ENCODE data around the gene HPD.

The HPD gene

GRCh38 chr12:121800694-121801594 is 57.7 kb downstream of the HPD start:
- no peak for ATAC-seq
- TF ChIP-seq, protein P1, sequence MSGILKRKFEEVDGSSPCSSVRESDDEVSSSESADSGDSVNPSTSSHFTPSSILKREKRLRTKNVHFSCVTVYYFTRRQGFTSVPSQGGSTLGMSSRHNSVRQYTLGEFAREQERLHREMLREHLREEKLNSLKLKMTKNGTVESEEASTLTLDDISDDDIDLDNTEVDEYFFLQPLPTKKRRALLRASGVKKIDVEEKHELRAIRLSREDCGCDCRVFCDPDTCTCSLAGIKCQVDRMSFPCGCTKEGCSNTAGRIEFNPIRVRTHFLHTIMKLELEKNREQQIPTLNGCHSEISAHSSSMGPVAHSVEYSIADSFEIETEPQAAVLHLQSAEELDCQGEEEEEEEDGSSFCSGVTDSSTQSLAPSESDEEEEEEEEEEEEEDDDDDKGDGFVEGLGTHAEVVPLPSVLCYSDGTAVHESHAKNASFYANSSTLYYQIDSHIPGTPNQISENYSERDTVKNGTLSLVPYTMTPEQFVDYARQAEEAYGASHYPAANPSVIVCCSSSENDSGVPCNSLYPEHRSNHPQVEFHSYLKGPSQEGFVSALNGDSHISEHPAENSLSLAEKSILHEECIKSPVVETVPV (CRISPR knock-in tag; IDR thresholded peaks at IDR 0.05) = no peak
- TF ChIP-seq, protein P2, sequence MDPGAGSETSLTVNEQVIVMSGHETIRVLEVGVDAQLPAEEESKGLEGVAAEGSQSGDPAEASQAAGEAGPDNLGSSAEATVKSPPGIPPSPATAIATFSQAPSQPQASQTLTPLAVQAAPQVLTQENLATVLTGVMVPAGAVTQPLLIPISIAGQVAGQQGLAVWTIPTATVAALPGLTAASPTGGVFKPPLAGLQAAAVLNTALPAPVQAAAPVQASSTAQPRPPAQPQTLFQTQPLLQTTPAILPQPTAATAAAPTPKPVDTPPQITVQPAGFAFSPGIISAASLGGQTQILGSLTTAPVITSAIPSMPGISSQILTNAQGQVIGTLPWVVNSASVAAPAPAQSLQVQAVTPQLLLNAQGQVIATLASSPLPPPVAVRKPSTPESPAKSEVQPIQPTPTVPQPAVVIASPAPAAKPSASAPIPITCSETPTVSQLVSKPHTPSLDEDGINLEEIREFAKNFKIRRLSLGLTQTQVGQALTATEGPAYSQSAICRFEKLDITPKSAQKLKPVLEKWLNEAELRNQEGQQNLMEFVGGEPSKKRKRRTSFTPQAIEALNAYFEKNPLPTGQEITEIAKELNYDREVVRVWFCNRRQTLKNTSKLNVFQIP (CRISPR knock-in tag; IDR thresholded peaks at IDR 0.05; ENCODE audit: borderline replicate concordance, low read depth) = no peak; the same call in 1 of the 2 replicates
- no peak for TF ChIP-seq ZNF565 (CRISPR knock-in tag; conservative IDR thresholded peaks at IDR 0.05; ENCODE audit: low read depth)
- TF ChIP-seq CSDC2 (CRISPR knock-in tag; IDR thresholded peaks at IDR 0.05) = 0 out of 2 replicates have a peak, but pooled peaks have one; percentile 13
- TF ChIP-seq TSHZ2 (CRISPR knock-in tag; IDR thresholded peaks at IDR 0.05) = no peak
- TF ChIP-seq, protein P3, sequence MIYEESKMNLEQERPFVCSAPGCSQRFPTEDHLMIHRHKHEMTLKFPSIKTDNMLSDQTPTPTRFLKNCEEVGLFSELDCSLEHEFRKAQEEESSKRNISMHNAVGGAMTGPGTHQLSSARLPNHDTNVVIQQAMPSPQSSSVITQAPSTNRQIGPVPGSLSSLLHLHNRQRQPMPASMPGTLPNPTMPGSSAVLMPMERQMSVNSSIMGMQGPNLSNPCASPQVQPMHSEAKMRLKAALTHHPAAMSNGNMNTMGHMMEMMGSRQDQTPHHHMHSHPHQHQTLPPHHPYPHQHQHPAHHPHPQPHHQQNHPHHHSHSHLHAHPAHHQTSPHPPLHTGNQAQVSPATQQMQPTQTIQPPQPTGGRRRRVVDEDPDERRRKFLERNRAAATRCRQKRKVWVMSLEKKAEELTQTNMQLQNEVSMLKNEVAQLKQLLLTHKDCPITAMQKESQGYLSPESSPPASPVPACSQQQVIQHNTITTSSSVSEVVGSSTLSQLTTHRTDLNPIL (CRISPR knock-in tag; IDR thresholded peaks at IDR 0.05; ENCODE audit: low read depth) = no peak
- TF ChIP-seq ZFP3 (CRISPR knock-in tag; IDR thresholded peaks at IDR 0.05) = 0 out of 2 replicates have a peak, but pooled peaks have one; percentile 45
- TF ChIP-seq TOX (CRISPR knock-in tag; IDR thresholded peaks at IDR 0.05; ENCODE audit: borderline replicate concordance) = no peak
- TF ChIP-seq ZC3H10 (CRISPR knock-in tag; IDR thresholded peaks at IDR 0.05) = no peak
- TF ChIP-seq SNAI2 (CRISPR knock-in tag; IDR thresholded peaks at IDR 0.05) = no peak
- no peak for TF ChIP-seq ISL1 (CRISPR knock-in tag; IDR thresholded peaks at IDR 0.05)
- no peak; the same call in 1 of the 2 replicates for TF ChIP-seq PATZ1 (CRISPR knock-in tag; IDR thresholded peaks at IDR 0.05; ENCODE audit: borderline replicate concordance)
- TF ChIP-seq OSR1 (CRISPR knock-in tag; IDR thresholded peaks at IDR 0.05) = no peak
- TF ChIP-seq BACH2 (CRISPR knock-in tag; IDR thresholded peaks at IDR 0.05; ENCODE audit: borderline replicate concordance) = no peak
- TF ChIP-seq ESRRG (CRISPR knock-in tag; IDR thresholded peaks at IDR 0.05) = no peak
- no peak for TF ChIP-seq RARB (CRISPR knock-in tag; IDR thresholded peaks at IDR 0.05)
- no peak for TF ChIP-seq ZFP30 (CRISPR knock-in tag; IDR thresholded peaks at IDR 0.05)

GRCh38 chr12:121799842-121800693 is 58.6 kb downstream of the HPD start:
- TF ChIP-seq PATZ1 (CRISPR knock-in tag; IDR thresholded peaks at IDR 0.05; ENCODE audit: borderline replicate concordance) (peak; percentile 96; the same call in 1 of the 2 replicates), SNAI2 (CRISPR knock-in tag; IDR thresholded peaks at IDR 0.05) (no peak), ZNF8 (CRISPR knock-in tag; IDR thresholded peaks at IDR 0.05) (no peak), ZFP3 (CRISPR knock-in tag; IDR thresholded peaks at IDR 0.05) (peak; percentile 52; the same call in 1 of the 2 replicates), ESRRG (CRISPR knock-in tag; IDR thresholded peaks at IDR 0.05) (no peak)
- ATAC-seq = peak; percentile 15
